ENCODE measurements around the gene CENPW. TPM values are rescaled to one million over a fixed set of nuclear protein-coding genes. Genes with fewer than 3 reads are reported as not detected.

The CENPW gene
- total RNA-seq, 1 donor from 2014 or later: 0.89 TPM

DNA sequence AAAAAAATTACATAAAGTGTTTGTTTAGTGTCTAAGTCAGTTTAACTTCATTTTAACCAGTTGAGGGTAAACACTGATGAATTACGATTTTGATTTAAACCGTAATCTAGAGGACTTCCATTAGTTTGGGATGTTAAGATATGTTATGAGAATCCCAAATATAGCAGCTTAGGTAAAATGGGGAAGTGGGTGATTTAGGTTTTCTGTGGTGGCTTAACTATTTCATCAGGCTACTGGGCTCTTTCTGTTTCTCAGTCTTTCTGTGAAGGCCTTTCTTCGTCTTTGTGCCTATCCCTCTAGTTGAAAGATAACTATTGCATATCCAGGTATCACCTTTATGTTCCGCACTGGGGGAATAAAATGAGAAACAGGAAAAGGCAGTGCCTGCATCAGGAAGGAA is 27.9 kb downstream of the CENPW start:
- ATAC-seq: no peak

DNA sequence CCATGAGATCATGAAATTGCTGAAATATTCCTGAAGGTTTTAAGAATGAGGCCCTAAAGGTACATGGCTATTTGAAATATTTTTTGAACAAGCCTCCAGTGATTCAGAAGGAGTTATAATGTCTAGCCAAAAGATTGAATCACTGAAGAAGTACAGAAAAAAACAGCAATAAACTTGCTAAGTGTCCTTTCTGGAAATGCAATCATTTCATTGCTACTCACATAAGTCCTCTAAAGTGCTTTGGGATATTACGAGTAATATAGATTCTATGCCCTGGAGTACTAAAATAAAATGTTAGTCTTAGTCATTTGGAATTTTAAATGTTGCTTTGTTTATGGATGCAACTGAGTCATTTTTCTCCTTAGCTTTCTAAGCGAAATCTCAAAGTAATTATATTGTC is 32.7 kb downstream of the CENPW start:
- intact Hi-C loops (cut with micrococcal nuclease): no loop called here
- ATAC-seq: no peak
- no peak for DNase-seq

More for the DNA sequence above, 27.9 kb downstream of the CENPW start:
- no peak for DNase-seq
- intact Hi-C loops (cut with micrococcal nuclease): no loop called here

GRCh38 chr6:126373344-126373743 is 33.4 kb downstream of the CENPW start:
- intact Hi-C loops (cut with micrococcal nuclease): no loop called here
- no peak for DNase-seq
- ATAC-seq: no peak

DNA sequence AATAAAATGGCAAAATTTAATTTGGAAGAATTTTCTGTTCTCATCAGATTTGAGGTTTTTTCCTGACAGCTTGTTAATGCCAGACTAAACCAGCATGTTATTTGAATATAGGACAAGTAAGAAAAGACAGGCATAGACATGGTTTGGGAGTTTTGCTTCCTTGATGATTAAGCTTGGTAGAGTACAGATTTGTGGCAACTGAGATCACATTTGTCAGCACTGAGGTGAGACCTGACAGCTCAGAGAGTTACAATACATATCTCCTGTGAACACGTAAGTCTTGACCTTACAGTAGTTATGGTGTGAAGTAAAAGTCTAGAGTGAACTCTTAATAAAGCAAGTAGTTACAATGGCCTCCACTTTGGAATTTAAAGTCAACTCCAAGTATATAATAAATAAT is 34.5 kb downstream of the CENPW start:
- ATAC-seq (no peak), DNase-seq (no peak)
- intact Hi-C loops (cut with micrococcal nuclease): no loop called here

GRCh38 chr6:126376682-126377081 is 36.8 kb downstream of the CENPW start:
- intact Hi-C loops (cut with micrococcal nuclease): no loop called here
- DNase-seq (no peak), ATAC-seq (no peak)

DNA sequence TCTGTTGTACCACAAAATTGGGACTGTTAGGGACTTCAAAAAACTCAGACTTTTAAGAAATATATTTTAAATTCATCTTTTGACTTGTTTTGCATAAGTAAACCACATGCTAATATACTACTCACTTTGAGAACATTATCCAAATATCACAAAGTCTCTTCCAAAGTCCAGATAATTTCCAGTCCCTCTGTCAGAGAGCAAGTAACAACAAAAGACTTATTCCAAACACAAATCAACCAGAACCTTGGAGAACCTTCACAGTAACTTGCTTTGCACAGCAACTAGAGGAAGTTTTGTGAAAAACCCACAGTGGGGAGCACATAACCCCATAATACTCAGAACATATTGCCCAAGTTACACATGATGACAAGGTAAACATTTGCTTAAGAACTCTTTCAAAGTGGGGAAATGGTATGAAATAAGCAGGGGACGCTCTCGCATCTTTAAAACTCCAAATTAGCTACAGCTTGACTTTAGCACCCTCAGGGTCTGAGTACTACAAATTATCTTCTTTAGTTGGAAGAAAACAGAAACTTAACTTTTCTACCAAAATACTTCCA is 37.8 kb downstream of the CENPW start:
- intact Hi-C loops (cut with micrococcal nuclease): no loop called here
- no peak for DNase-seq
- ATAC-seq: no peak

GRCh38 chr6:126380072-126380583 is 40.2 kb downstream of the CENPW start:
- DNase-seq (no peak), ATAC-seq (no peak)
- intact Hi-C loops (cut with micrococcal nuclease): loop anchor here (10.0 kb wide), 1 partner anchor 1935 kb away; no protein-coding TSS in a partner anchor

DNA sequence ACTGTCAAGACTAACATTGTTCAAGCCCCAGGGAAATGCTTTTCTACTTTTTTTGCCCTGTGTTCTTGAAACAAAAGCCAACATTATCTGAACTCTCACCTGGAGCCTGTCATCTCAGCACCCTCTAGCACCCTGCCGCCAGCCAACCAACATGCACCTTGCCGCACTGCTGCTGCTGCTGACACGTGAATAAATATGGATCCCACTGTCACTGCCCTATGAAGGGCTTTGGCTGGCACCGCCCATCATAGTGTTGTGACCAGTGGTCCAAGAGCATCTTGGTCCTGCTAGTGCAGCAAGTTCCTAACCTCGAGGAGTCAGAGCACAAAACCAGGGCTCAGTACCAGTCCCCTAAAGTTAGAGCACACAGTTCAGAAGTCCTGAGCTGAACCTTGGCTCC is 41.6 kb downstream of the CENPW start:
- ATAC-seq: no peak
- intact Hi-C loops (cut with micrococcal nuclease): loop anchor here (10.0 kb wide), 1 partner anchor 1937 kb away; no protein-coding TSS in a partner anchor
- DNase-seq: no peak

DNA sequence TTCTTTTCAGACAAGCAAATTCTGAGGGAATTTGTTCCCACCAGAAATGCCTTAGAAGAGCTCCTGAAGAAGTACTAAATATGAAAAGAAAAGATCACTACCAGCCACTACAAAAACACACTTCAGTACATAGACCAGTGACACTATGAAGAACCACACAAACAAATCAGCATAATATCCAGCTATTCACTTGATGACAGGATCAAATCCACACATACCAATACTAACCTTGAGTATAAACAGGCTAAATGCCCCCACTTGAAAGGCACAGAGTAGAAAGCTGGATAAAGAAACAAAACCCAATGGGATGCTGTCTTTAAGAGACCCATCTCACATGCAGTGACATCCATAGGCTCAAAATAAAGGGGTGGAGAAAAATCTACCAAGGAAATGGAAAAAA is 43.3 kb downstream of the CENPW start:
- DNase-seq: no peak
- ATAC-seq: no peak
- intact Hi-C loops (cut with micrococcal nuclease): loop anchor here (10.0 kb wide), 1 partner anchor 1938 kb away; no protein-coding TSS in a partner anchor

DNA sequence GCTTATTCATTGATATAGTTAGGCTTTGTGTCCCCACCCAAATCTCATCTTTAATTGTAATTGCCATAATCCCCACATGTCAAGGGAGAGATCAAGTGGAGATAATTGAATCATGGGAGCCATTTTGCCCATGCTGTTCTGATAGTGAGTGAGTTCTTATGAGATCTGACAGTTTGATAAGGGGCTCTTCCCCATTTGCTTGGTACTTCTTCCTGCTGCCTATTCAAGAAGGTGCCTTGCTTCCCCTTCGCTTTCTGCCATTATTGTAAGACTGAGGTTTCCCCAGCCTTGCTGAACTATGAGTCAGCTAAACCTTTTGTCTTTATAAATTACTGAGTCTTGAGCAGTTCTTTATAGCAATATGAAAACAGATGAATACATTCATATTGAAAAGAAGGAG is 45.6 kb downstream of the CENPW start:
- DNase-seq (no peak), ATAC-seq (no peak)
- intact Hi-C loops (cut with micrococcal nuclease): loop anchor here (10.0 kb wide), 1 partner anchor 1941 kb away; no protein-coding TSS in a partner anchor

DNA sequence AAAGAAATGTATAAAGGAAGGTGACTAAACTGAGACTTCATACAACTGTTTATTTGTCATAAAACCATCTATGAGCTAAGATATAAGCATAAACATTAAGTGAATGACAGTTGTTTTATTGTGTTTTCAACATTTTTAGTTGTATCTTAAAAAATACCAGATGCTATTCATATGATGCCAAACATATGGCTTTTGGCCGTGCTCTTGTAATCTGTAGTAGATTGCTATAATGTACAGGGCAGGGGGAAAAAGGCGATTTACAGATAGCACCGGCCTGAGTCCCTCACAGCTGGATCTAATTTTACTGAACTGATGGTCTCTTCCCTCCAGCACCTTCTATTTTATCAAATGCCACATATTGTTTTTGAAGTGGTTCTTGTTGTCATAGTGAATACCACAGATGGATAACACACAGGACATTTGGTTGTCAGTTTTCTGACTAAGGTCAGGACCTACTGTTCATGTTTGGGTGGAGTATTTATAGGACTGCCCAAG is 48.2 kb downstream of the CENPW start:
- ATAC-seq: no peak
- no peak for DNase-seq
- intact Hi-C loops (cut with micrococcal nuclease): loop anchor here (10.0 kb wide), 1 partner anchor 1943 kb away; no protein-coding TSS in a partner anchor

DNA sequence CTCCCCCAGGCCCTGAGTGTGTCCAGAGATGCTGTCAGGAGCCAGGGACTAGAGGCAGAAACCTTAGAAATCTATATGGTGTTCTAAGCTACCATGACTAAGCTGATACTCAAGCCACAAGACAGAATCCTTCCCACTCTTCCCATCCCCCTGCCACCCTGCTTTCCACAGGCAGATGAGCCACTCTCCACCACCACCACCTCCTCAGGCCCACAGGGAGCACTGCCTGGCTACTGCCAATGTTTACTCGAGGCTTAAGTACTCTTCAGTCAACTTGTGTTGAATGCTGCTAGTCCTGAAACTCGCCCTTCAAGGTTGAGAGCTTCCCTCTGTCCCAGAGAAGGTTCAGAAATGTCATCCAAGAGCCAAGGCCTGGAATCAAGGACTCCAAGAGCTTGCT is 56.2 kb downstream of the CENPW start:
- DNase-seq: no peak
- no peak for ATAC-seq
- intact Hi-C loops (cut with micrococcal nuclease): no loop called here
